HG03521 (cell line): Measurements from ENCODE around the gene GLOD4.
A peak's percentile ranks its signal among the peaks of the same experiment; 100 is the strongest.
"Not testable (repeated sequence)": the region's sequence is repeated elsewhere in the genome, so short reads cannot be mapped to it uniquely, and the experiment has no call there.

Experiments
- ATAC-seq: cut with Tn5 transposase; IDR thresholded peaks from one replicate; pipeline ENCODE4 v1.9.1; 2021; ENCODE audit warnings: mild to moderate bottlenecking, moderate library complexity; ENCODE audit not compliant: unreplicated experiment

The GLOD4 gene

GRCh38 chr17:781805-782731 lies at the start of gene GLOD4, which contains the start of gene MRM3:
GLOD4 (minus strand) TSS chr17:782280; CDS start chr17:782255, 25 bp downstream.
MRM3 (plus strand) TSS chr17:782353; CDS start chr17:782379, 26 bp downstream.
- peak; percentile 89 for ATAC-seq

- ATAC-seq = no peak
Observed at GRCh38 chr17:830950-831349, 48.9 kb upstream of the GLOD4 start.

- ATAC-seq = no peak
Observed at GRCh38 chr17:830381-830780, 48.3 kb upstream of the GLOD4 start.

- not testable (repeated sequence) for ATAC-seq
Observed at GRCh38 chr17:829614-830013, 47.5 kb upstream of the GLOD4 start.

GRCh38 chr17:828761-829160 lies 46.7 kb upstream of the GLOD4 start:
- no peak for ATAC-seq

GRCh38 chr17:826778-827177 lies 44.7 kb upstream of the GLOD4 start:
- no peak for ATAC-seq

- no peak for ATAC-seq
Observed at GRCh38 chr17:825216-825615, 43.1 kb upstream of the GLOD4 start.

GRCh38 chr17:824378-824777 lies 42.3 kb upstream of the GLOD4 start:
- no peak for ATAC-seq

- ATAC-seq = no peak
Observed at GRCh38 chr17:823501-823902, 41.4 kb upstream of the GLOD4 start.

- ATAC-seq = no peak
Observed at GRCh38 chr17:819251-819650, 37.2 kb upstream of the GLOD4 start.

- ATAC-seq = no peak
Observed at GRCh38 chr17:814371-814770, 32.3 kb upstream of the GLOD4 start.

GRCh38 chr17:812638-813204 lies 30.6 kb upstream of the GLOD4 start:
- no peak for ATAC-seq

- ATAC-seq = no peak
Observed at GRCh38 chr17:811051-811784, 29.1 kb upstream of the GLOD4 start.

GRCh38 chr17:807523-808294 lies 25.6 kb upstream of the GLOD4 start:
- ATAC-seq = no peak

- no peak for ATAC-seq
Observed at GRCh38 chr17:806781-807522, 24.9 kb upstream of the GLOD4 start.

- no peak for ATAC-seq
Observed at GRCh38 chr17:806346-806745, 24.3 kb upstream of the GLOD4 start.

- not testable (repeated sequence) for ATAC-seq
Observed at GRCh38 chr17:805886-806285, 23.8 kb upstream of the GLOD4 start.

GRCh38 chr17:804541-805435 lies 22.7 kb upstream of the GLOD4 start:
- ATAC-seq = no peak
